IMR-90 (cell line): ENCODE results near the gene SLC35A4. TPM values are rescaled to one million over a fixed set of nuclear protein-coding genes. Genes with fewer than 3 reads are reported as not detected.

Experiments used
- ATAC-seq: fragments of 200-7000 bp; cut with Tn5 transposase; 2 replicates; pipeline ENCODE4 v1.9.1; 2020; ENCODE audit warnings: low read depth, mild to moderate bottlenecking, moderate library complexity
- BruUV-seq: library from RNA; stranded (reverse); fragments of 400-500 nt; replicated peaks from 2 replicates; lab custom pipeline; 2021; lab: Mats Ljungman, UMichigan
- CTCF ChIA-PET: fragments of 300-600 bp; formaldehyde crosslinking; extraction: SDS; loops from one replicate; lab custom pipeline; 2021; ENCODE audit warnings: antibody characterized with exemption; lab: Yijun Ruan, JAX
- POLR2A ChIA-PET: fragments of 300-600 bp; sonication (Branson Sonifier 250); formaldehyde crosslinking; loops from one replicate; lab custom pipeline; 2022; ENCODE audit warnings: antibody characterized with exemption; ENCODE audit not compliant: unreplicated experiment; lab: Charles Lee
- DNase-seq: peaks from one replicate; pipeline ENCODE4 v3.0.0; 2013
- H2AFZ ChIP-seq: replicated peaks from 2 replicates; pipeline ENCODE3; 2013; ENCODE audit warnings: low read length, mild to moderate bottlenecking; ENCODE audit not compliant: poor library complexity
- H2AK5ac ChIP-seq: 2 replicates; pipeline ENCODE4 v1.6.1; 2013; ENCODE audit warnings: low read depth, low read length, inconsistent platforms
- H2AK9ac ChIP-seq: replicated peaks from 2 replicates; pipeline ENCODE3; 2013; ENCODE audit warnings: mild to moderate bottlenecking, low read depth, low read length, moderate library complexity; ENCODE audit not compliant: poor library complexity
- H2BK120ac ChIP-seq: 2 replicates; pipeline ENCODE4 v1.6.1; 2013; ENCODE audit warnings: low read depth, low read length, inconsistent platforms
- H2BK15ac ChIP-seq: 3 replicates; pipeline ENCODE4 v1.6.1; 2013; ENCODE audit warnings: low read depth, low read length, inconsistent platforms
- H2BK20ac ChIP-seq: 2 replicates; pipeline ENCODE4 v1.6.1; 2013; ENCODE audit warnings: low read depth, mild to moderate bottlenecking, inconsistent platforms, low read length, moderate library complexity
- H2BK5ac ChIP-seq: 2 replicates; pipeline ENCODE4 v1.6.1; 2013; ENCODE audit warnings: mild to moderate bottlenecking, low read depth, low read length, inconsistent platforms; ENCODE audit not compliant: poor library complexity, severe bottlenecking
- H3K14ac ChIP-seq: replicated peaks from 2 replicates; pipeline ENCODE4 v1.6.1; 2013; ENCODE audit warnings: low read depth, low read length, inconsistent platforms
- H3K18ac ChIP-seq: 2 replicates; pipeline ENCODE4 v1.6.1; 2013; ENCODE audit warnings: low read depth, low read length, control low read depth
- H3K23ac ChIP-seq: 2 replicates; pipeline ENCODE4 v1.6.1; 2013; ENCODE audit warnings: low read depth, low read length, inconsistent platforms
- H3K27ac ChIP-seq: 2 replicates; pipeline ENCODE4 v1.5.1; 2013; ENCODE audit warnings: mild to moderate bottlenecking, control low read depth, low read length; ENCODE audit not compliant: insufficient read depth
- H3K27me3 ChIP-seq: 2 replicates; pipeline ENCODE4 v1.6.1; 2013; ENCODE audit warnings: low read length; ENCODE audit not compliant: control insufficient read depth, insufficient read depth
- H3K36me3 ChIP-seq: 2 replicates; pipeline ENCODE4 v1.6.1; 2013; ENCODE audit warnings: low read length, mixed read lengths; ENCODE audit not compliant: control insufficient read depth, insufficient read depth
- H3K4ac ChIP-seq: 2 replicates; pipeline ENCODE4 v1.6.1; 2013; ENCODE audit warnings: low read depth, low read length, inconsistent platforms
- H3K4me1 ChIP-seq: 2 replicates; pipeline ENCODE4 v1.6.1; 2013; ENCODE audit warnings: low read length, mixed read lengths; ENCODE audit not compliant: control insufficient read depth, insufficient read depth
- H3K4me2 ChIP-seq: 2 replicates; pipeline ENCODE4 v1.6.1; 2013; ENCODE audit warnings: low read depth, mild to moderate bottlenecking, control low read depth, low read length, moderate library complexity
- H3K4me3 ChIP-seq: 2 replicates; pipeline ENCODE4 v1.5.1; 2013; ENCODE audit warnings: low read depth, mild to moderate bottlenecking, control low read depth, low read length, moderate library complexity; ENCODE audit not compliant: insufficient read depth
- H3K56ac ChIP-seq: 2 replicates; pipeline ENCODE4 v1.6.1; 2013; ENCODE audit warnings: low read length, inconsistent platforms; ENCODE audit not compliant: insufficient read depth; ENCODE audit errors: extremely low read depth
- H3K79me1 ChIP-seq, 2 experiments: 2 replicates each; pipeline ENCODE4 v1.6.1; 2013; ENCODE audit warnings: low read length in 2 of 2, inconsistent platforms in 1 of 2, low read depth in 1 of 2
- H3K9ac ChIP-seq: 2 replicates; pipeline ENCODE4 v1.6.1; 2013; ENCODE audit warnings: low read depth, low read length, control low read depth
- H3K9me1 ChIP-seq: 2 replicates; pipeline ENCODE4 v1.6.1; 2013; ENCODE audit warnings: low read length, inconsistent platforms; ENCODE audit not compliant: insufficient read depth
- H3K9me3 ChIP-seq: 2 replicates; pipeline ENCODE4 v1.6.1; 2013; ENCODE audit warnings: low read length; ENCODE audit not compliant: control insufficient read depth, insufficient read depth
- H4K20me1 ChIP-seq: 2 replicates; pipeline ENCODE4 v1.6.1; 2013; ENCODE audit warnings: low read length, inconsistent platforms; ENCODE audit not compliant: insufficient read depth
- H4K5ac ChIP-seq: 2 replicates; pipeline ENCODE4 v1.6.1; 2013; ENCODE audit warnings: mild to moderate bottlenecking, low read depth, low read length, control low read depth
- H4K8ac ChIP-seq, 2 experiments: 2 replicates each; pipeline ENCODE4 v1.6.1; 2013; ENCODE audit warnings: low read depth in 2 of 2, low read length in 2 of 2, control low read depth in 1 of 2, inconsistent platforms in 1 of 2
- H4K91ac ChIP-seq: 2 replicates; pipeline ENCODE4 v1.6.1; 2013; ENCODE audit warnings: low read depth, low read length, inconsistent platforms; ENCODE audit not compliant: insufficient read depth
- BHLHE40 ChIP-seq: fragments of 150-350 bp; IDR thresholded peaks from 2 replicates; pipeline ENCODE4 v1.6.1; 2016; ENCODE audit warnings: mild to moderate bottlenecking, low read depth, low read length
- FOS ChIP-seq: fragments of 150-350 bp; IDR thresholded peaks from 2 replicates; pipeline ENCODE4 v1.6.1; 2016; ENCODE audit warnings: low read depth, low read length
- MXI1 ChIP-seq: IDR thresholded peaks from 2 replicates; pipeline ENCODE4 v1.6.1; 2012; ENCODE audit warnings: low read depth, mild to moderate bottlenecking, low read length, moderate library complexity, borderline replicate concordance
- RCOR1 ChIP-seq: IDR thresholded peaks from 2 replicates; pipeline ENCODE4 v1.6.1; 2012; ENCODE audit warnings: mild to moderate bottlenecking, low read length, improper control_type of control experiment; ENCODE audit not compliant: insufficient replicate concordance
- SMC3 ChIP-seq: fragments of 150-350 bp; IDR thresholded peaks from 2 replicates; pipeline ENCODE4 v1.6.1; 2016; ENCODE audit warnings: low read depth, mild to moderate bottlenecking, antibody characterized with exemption, low read length, moderate library complexity
- USF2 ChIP-seq: fragments of 150-350 bp; IDR thresholded peaks from 2 replicates; pipeline ENCODE4 v1.6.1; 2017; ENCODE audit warnings: mild to moderate bottlenecking, antibody characterized with exemption, low read length, low read depth
- WGBS, 2 experiments: methylation state at CpG; one replicate each; pipeline versions ENCODE4 v1.1.5 to v1.1.7; 2013; ENCODE audit warnings: missing lambda C conversion rate in 2 of 2; ENCODE audit not compliant: insufficient read length in 1 of 2; ENCODE audit errors: extremely low coverage in 2 of 2; 5-methylcytosine and 5-hydroxymethylcytosine counted together
- dilution Hi-C: fragments of 300-500 bp; cut with HindIII; formaldehyde crosslinking; loops from one replicate; pipeline ENCODE4 v1.14.3; 2018; ENCODE audit warnings: low sequenced_read_pairs; ENCODE audit not compliant: unreplicated experiment
- in situ Hi-C: fragments of 300-500 bp; cut with MboI; formaldehyde crosslinking; loops from 3 replicates; pipeline ENCODE4 v1.14.3; 2019; ENCODE audit warnings: low sequenced_read_pairs, inconsistent platforms, mixed read lengths
- intact Hi-C: fragments of 100-400 bp; cut with micrococcal nuclease; formaldehyde crosslinking; loops from 2 replicates; pipeline ENCODE4 v1.10.0; 2022
- polyA plus RNA-seq, 3 experiments: library from polyadenylated mRNA; depleted of rRNA; stranded (reverse); fragments of >200 nt; gene quantifications; 2 replicates each; pipeline ENCODE4 v1.2.3, GENCODE V29; 2012; ENCODE audit warnings: low replicate concordance in 1 of 3
- total RNA-seq: library from RNA; depleted of rRNA; stranded (reverse); fragments of >200 nt; gene quantifications from 2 replicates; pipeline ENCODE4 v1.2.3, GENCODE V29; 2012

The SLC35A4 gene
- total and polyA plus RNA-seq, 2 of the 4 experiments (the other 2 are of a cell fraction) = 19.2 to 66.4 TPM

- dilution Hi-C loops (no loop called here), intact Hi-C loops (no loop called here), in situ Hi-C loops (no loop called here)
- Histone ChIP-seq H3K4me2 (no peak overlapping the region), H3K36me3 (no peaks in the 10 kb centered on the region), H4K91ac (no peak overlapping the region), H3K4me3 (no peak overlapping the region), H2AFZ (no peak overlapping the region), H3K4me1 (peaks cover 2% of the 10 kb centered on the region), H3K18ac (no peak overlapping the region), H3K56ac (no peak overlapping the region), H3K4ac (no peak overlapping the region), H3K9me3 (no peaks in the 10 kb centered on the region), H3K27ac (no peak overlapping the region), H2AK9ac (peak overlapping the region; percentile 8), H2BK15ac (no peak overlapping the region), H3K9me1 (no peaks in the 10 kb centered on the region), H2BK5ac (no peak overlapping the region), H4K5ac (no peak overlapping the region), H2AK5ac (no peak overlapping the region), H3K9ac (no peak overlapping the region), H2BK120ac (no peak overlapping the region), H3K27me3 (peaks cover 2% of the 10 kb centered on the region), H3K14ac (no peak overlapping the region), H3K23ac (no peak overlapping the region), H4K20me1 (no peaks in the 10 kb centered on the region), H2BK20ac (no peak overlapping the region), H4K8ac (no peak overlapping the region), H3K79me1 (no peaks in the 10 kb centered on the region)
- ATAC-seq (no peak), DNase-seq (no peak)
- no TSS peak for BruUV-seq
- no CpG with 5 or more reads among the region's 2 CpGs for WGBS, 2 experiments
- CTCF ChIA-PET = interaction anchor here (1.3 kb wide), 1 partner anchor 36 kb away, joined by 3 read pairs; no protein-coding TSS in a partner anchor
- POLR2A ChIA-PET = no interaction called here
- TF ChIP-seq SMC3 (no peak), USF2 (no peak), RCOR1 (no peak), FOS (no peak), MXI1 (no peak), BHLHE40 (no peak)
These were observed 34.2 kb downstream of the SLC35A4 start for GRCh38 chr5:140598836-140599235.
